Ectodermal cell (in vitro differentiated cells): ENCODE measurements around the gene ACYP2. TPM values are rescaled to one million over a fixed set of nuclear protein-coding genes. Genes with fewer than 3 reads are reported as not detected.
"Not testable (repeated sequence)": the region's sequence is repeated elsewhere in the genome, so short reads cannot be mapped to it uniquely, and the experiment has no call there.

Experiments used
- H3K27ac ChIP-seq: 2 replicates; pipeline ENCODE4 v1.7.0; 2013; ENCODE audit warnings: mild to moderate bottlenecking, low read depth, low read length; ENCODE audit not compliant: insufficient read depth, poor library complexity, severe bottlenecking
- H3K27me3 ChIP-seq: 2 replicates; pipeline ENCODE4 v1.7.0; 2013; ENCODE audit warnings: mild to moderate bottlenecking, low read length; ENCODE audit not compliant: insufficient read depth, control insufficient read depth, poor library complexity, severe bottlenecking
- H3K36me3 ChIP-seq: one replicate; pipeline ENCODE4 v1.7.0; 2013; ENCODE audit warnings: low read length; ENCODE audit not compliant: control insufficient read depth, insufficient read depth
- H3K4me1 ChIP-seq: one replicate; pipeline ENCODE4 v1.7.0; 2013; ENCODE audit warnings: low read length; ENCODE audit not compliant: control insufficient read depth, insufficient read depth
- H3K4me3 ChIP-seq: 2 replicates; pipeline ENCODE4 v1.7.0; 2013; ENCODE audit warnings: low read depth, low read length, control low read depth; ENCODE audit not compliant: insufficient read depth
- H3K9me3 ChIP-seq: 2 replicates; pipeline ENCODE4 v1.7.0; 2013; ENCODE audit warnings: mild to moderate bottlenecking, low read length, moderate library complexity; ENCODE audit not compliant: control insufficient read depth
- WGBS, 2 experiments: methylation state at CpG; one replicate each; pipeline ENCODE4 v1.1.7; 2013; ENCODE audit warnings: missing lambda C conversion rate in 2 of 2; 5-methylcytosine and 5-hydroxymethylcytosine counted together
- polyA plus RNA-seq, 4 experiments: library from polyadenylated mRNA; stranded (reverse); fragments of 50-300 nt; gene quantifications; one replicate each; pipeline ENCODE4 v1.2.3, GENCODE V29; 2013

Gene ACYP2
- 12.2 TPM for polyA plus RNA-seq (2013, experiment 1 of 4)
- polyA plus RNA-seq (2013, experiment 2 of 4), result 12.1 TPM
- polyA plus RNA-seq (2013, experiment 3 of 4), result 12.7 TPM
- polyA plus RNA-seq (2013, experiment 4 of 4), result 15.2 TPM

GRCh38 chr2:54115284-54116137 lies at the start of gene ACYP2:
Gene ACYP2, plus strand, starts transcription at chr2:54115615.
- Histone ChIP-seq H3K36me3 (no peaks in the 10 kb centered on the region), H3K27me3 (no peaks in the 10 kb centered on the region), H3K27ac (peak within 1 kb of the TSS; percentile 98), H3K4me3 (peak within 1 kb of the TSS; percentile 66), H3K9me3 (no peaks in the 10 kb centered on the region), H3K4me1 (no peaks in the 10 kb centered on the region)
- WGBS, 2 experiments, result 10 to 12% methylated on average over 57 of the region's 57 CpGs

GRCh38 chr2:54065891-54066290 lies 49.5 kb upstream of the ACYP2 start:
- 91 to 95% methylated on average over 6 of the region's 6 CpGs for WGBS, 2 experiments
- Histone ChIP-seq H3K36me3 (no peaks in the 10 kb centered on the region), H3K27ac (no peak overlapping the region), H3K27me3 (no peaks in the 10 kb centered on the region), H3K4me3 (no peak overlapping the region), H3K9me3 (no peaks in the 10 kb centered on the region), H3K4me1 (no peaks in the 10 kb centered on the region)

- H3K9me3 ChIP-seq, result no peaks in the 10 kb centered on the region
- no peaks in the 10 kb centered on the region for H3K27me3 ChIP-seq
- H3K27ac ChIP-seq, result no peak overlapping the region
- no peaks in the 10 kb centered on the region for H3K36me3 ChIP-seq
- no peaks in the 10 kb centered on the region for H3K4me1 ChIP-seq
- WGBS, 2 experiments, result 93 to 94% methylated on average over 5 of the region's 5 CpGs
- H3K4me3 ChIP-seq, result no peak overlapping the region
Measured at GRCh38 chr2:54067851-54068375, 47.5 kb upstream of the ACYP2 start.

- not testable (repeated sequence) for H3K27ac ChIP-seq, H3K36me3 ChIP-seq, H3K4me1 ChIP-seq, H3K27me3 ChIP-seq, H3K4me3 ChIP-seq, H3K9me3 ChIP-seq
- WGBS, 2 experiments, result 68% methylated on average over 2 of the region's 2 CpGs
Measured at GRCh38 chr2:54072483-54072882, 42.9 kb upstream of the ACYP2 start.

- H3K9me3 ChIP-seq, result no peaks in the 10 kb centered on the region
- H3K4me3 ChIP-seq, result no peak overlapping the region
- WGBS, 2 experiments, result 88% methylated on average over 1 of the region's 1 CpG
- H3K27me3 ChIP-seq, result no peaks in the 10 kb centered on the region
- no peaks in the 10 kb centered on the region for H3K36me3 ChIP-seq
- H3K4me1 ChIP-seq, result no peaks in the 10 kb centered on the region
- H3K27ac ChIP-seq, result no peak overlapping the region
Measured at GRCh38 chr2:54073796-54074195, 41.6 kb upstream of the ACYP2 start.

- H3K9me3 ChIP-seq, result no peaks in the 10 kb centered on the region
- no peaks in the 10 kb centered on the region for H3K4me1 ChIP-seq
- no peaks in the 10 kb centered on the region for H3K27me3 ChIP-seq
- no peak overlapping the region for H3K4me3 ChIP-seq
- H3K36me3 ChIP-seq, result no peaks in the 10 kb centered on the region
- H3K27ac ChIP-seq, result no peak overlapping the region
- WGBS, 2 experiments, result 96 to 97% methylated on average over 9 of the region's 9 CpGs
Measured at GRCh38 chr2:54074606-54075341, 40.6 kb upstream of the ACYP2 start.

GRCh38 chr2:54076586-54076985 lies 38.8 kb upstream of the ACYP2 start:
- no peak overlapping the region for H3K4me3 ChIP-seq
- no peak overlapping the region for H3K27ac ChIP-seq
- WGBS, 2 experiments, result no CpG with 5 or more reads among the region's 1 CpG
- H3K9me3 ChIP-seq, result no peaks in the 10 kb centered on the region
- H3K36me3 ChIP-seq, result no peaks in the 10 kb centered on the region
- no peaks in the 10 kb centered on the region for H3K27me3 ChIP-seq
- H3K4me1 ChIP-seq, result no peaks in the 10 kb centered on the region

GRCh38 chr2:54077088-54077900 lies 38.1 kb upstream of the ACYP2 start:
- Histone ChIP-seq H3K4me3 (no peak overlapping the region), H3K36me3 (no peaks in the 10 kb centered on the region), H3K4me1 (no peaks in the 10 kb centered on the region), H3K27me3 (no peaks in the 10 kb centered on the region), H3K27ac (no peak overlapping the region), H3K9me3 (no peaks in the 10 kb centered on the region)
- WGBS, 2 experiments, result 91 to 96% methylated on average over 2 of the region's 2 CpGs

GRCh38 chr2:54079331-54079730 lies 36.1 kb upstream of the ACYP2 start:
- Histone ChIP-seq H3K36me3 (no peaks in the 10 kb centered on the region), H3K4me3 (no peak overlapping the region), H3K27ac (no peak overlapping the region), H3K27me3 (no peaks in the 10 kb centered on the region), H3K4me1 (no peaks in the 10 kb centered on the region), H3K9me3 (no peaks in the 10 kb centered on the region)
- 88 to 96% methylated on average over 2 of the region's 2 CpGs for WGBS, 2 experiments
